Cerebellar nuclear complex (tissue), 1 donor: ENCODE measurements around the gene GRAMD1B.
A peak's percentile ranks its signal among the peaks of the same experiment; 100 is the strongest.

ENCODE experiments used
- DNase-seq, 2 experiments: peaks; one replicate each; lab custom pipeline; 2025; lab: John Stamatoyannopoulos, UW

Gene GRAMD1B

DNA sequence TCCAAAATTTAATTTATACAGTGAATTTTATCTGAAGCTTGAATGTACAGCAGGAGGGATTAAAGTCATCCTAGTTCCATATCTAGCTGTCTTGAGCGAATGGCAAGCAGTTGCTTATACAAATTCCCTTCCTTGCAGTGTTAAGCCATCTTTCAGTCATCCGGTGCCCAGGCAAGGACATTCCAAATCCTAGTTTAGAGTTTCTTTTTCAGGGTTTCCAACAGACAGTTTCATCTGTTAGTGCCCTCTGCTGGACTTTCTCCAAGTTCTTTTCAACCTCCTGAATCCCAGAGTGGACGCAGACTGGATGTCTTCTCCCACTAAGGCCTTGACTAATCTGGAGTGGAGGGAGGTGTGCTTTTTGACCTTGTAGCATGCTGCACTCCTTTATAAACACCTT lies 45.4 kb downstream of the GRAMD1B start:
- peak in 1 of 2 experiments; percentile 21 for DNase-seq

GRCh38 chr11:123477205-123477907 lies 47.3 kb downstream of the GRAMD1B start:
- DNase-seq, result no peak

DNA sequence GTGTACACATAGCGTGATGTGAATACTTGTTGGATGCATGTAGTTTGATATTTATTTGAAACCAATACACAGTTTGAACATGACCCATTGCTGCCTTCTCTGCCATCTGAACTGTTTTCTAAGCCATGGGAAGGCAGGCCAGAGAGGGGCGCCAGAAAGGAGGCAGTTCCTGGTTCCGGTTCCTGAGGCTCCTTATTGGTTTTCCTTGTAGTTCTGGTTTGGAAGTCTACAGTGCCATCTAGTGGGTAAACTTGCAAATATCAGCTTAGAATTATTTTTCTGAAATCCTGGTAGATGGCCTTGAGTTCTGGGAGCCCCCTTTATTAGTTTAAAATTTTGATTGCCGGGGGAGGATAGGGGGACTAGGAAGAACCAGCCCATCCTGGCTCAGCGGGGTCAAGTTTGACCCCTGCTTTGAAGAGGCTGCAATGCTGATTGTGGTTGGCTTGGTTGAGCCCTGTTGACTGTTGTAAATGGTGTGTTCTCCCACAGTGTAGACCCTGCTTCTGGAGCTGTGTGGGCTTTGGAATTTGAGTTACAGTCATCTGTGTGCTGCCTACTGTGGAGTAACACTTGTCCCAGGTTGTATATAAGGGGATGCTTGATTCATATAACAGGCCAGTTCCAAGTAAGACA lies 48.4 kb downstream of the GRAMD1B start:
- peak in 1 of 2 experiments; percentile 74 for DNase-seq

GRCh38 chr11:123479048-123479837 lies 49.2 kb downstream of the GRAMD1B start:
- no peak for DNase-seq

GRCh38 chr11:123480290-123480815 lies 50.3 kb downstream of the GRAMD1B start:
- DNase-seq, result no peak

DNA sequence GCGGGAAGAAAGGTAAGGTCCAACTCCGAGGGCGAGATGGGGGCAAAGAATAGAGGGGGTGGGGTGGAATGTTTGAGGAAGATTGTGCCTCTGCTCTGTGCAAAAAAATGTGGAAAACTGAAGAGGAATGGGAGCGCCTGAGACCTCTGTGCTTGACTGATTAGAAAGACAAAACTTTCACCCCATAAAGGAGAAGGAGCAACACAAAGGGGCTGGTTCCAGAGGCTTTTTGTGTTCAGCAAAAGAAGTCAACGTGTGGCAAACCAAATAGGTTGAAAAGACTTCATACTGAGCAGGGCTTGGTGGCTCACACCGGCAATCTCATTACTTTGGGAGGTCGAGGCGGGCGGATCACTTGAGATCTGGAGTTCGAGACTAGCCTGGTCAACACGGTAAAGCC lies 50.8 kb downstream of the GRAMD1B start:
- no peak for DNase-seq

DNA sequence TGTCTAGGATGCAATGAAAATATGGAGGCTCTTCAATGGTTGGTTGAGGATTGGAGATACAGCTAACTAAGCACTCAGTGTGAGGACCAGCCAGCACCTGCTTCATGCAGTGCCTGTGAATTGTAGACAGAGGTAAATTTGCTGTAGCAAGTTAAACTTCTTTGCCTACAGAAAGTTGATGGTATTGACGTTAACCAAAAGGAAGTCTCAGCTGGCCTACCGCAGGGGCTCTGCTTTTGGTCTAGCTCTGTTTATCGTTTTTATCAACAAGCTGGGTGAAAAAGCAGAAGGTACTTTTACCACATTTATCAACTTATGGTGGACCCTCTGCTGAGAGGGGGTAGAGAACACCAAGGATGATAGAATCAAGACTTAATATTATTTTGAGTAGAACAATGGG lies 51.6 kb downstream of the GRAMD1B start:
- DNase-seq, result no peak

- no peak for DNase-seq
Observed at GRCh38 chr11:123482218-123482617, 52.1 kb downstream of the GRAMD1B start.

DNA sequence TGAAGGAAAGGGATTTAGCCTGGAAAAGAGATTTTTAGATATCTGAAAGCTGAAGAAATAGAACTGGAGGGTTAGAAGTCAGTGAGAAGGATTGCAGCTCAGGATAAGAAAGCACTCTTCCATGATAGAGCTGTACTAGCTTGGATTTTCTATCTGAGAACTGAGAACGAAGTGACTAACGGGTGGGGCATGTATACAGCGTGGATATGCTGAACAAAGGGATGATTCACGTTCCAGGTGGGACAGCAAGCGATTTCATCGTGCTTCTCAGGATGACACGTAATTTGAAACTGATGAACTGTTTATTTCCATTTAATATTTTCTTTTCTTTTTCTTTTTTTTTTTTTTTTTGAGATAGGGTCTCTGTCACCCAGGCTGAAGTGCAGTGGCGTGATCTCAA lies 53.0 kb downstream of the GRAMD1B start:
- no peak for DNase-seq

- no peak for DNase-seq
Observed at GRCh38 chr11:123483466-123483865, 53.4 kb downstream of the GRAMD1B start.

DNA sequence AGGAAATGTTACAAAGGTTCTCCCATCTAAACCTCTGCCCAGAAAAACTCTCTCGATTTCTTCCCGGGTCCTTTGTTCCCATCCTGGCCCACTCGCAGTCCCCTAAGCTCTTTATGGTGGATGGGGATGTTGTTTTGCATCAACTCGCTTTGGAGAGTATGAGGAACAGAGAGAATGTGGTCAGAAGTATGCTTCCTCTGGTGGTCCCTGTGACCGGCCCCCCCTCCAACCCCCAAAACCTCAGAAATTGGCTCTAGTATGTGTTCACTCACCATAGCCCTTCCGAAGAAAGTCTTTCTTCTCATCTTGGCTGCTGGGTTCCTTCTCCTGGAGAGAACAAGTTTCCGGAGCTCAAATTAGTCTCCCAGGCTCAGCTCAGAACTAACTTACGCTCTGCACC lies 54.4 kb downstream of the GRAMD1B start:
- no peak for DNase-seq

DNA sequence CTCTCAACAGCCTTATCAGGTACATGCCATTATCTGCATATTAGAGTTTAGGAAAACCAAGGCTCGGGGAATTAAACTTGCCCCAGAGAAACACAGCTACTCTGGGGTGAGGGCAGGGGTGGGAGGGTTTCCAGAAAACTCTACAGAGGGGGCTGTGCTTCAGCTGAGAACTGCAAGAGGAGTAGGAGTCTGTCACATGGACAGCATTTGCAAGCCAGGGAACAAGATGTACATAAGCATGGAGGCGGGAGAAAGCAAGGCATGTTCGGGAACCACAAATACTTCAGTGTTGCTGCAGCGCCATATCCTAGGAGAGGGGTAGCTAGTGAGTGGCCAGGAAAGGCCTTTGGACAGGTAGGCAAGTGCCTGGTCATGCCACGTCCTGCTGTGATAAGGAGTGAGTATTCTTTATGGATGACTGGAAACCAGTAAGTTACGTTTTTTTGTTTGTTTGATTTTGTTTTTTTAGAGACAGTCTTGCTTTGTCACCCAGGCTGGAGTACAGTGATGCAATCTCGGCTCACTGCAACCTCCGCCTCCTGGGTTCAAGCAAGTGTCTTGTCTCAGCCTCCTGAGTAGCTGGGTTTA lies 57.2 kb downstream of the GRAMD1B start:
- DNase-seq, result no peak

DNA sequence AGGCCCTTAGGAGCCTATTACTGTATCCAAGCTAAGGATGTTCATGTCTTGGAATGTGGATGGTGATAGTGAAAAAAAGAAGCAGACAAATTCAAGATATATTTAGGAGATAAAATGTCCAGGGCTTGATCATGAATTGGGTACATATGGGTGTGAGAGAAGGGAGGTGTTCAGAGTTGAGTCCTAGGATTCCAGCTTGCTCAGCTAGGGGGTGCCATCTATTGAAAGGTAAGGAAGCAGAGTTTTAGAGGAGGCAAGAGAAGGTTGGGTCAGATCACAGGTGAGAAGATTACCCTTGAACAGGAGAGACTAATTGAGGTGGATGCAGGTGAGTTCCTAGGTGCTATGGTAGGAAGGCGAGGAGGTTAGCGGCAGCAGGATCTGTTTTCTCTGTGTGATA lies 60.5 kb downstream of the GRAMD1B start:
- DNase-seq, result no peak

- DNase-seq, result no peak
Observed at GRCh38 chr11:123491241-123491640, 61.2 kb downstream of the GRAMD1B start.

DNA sequence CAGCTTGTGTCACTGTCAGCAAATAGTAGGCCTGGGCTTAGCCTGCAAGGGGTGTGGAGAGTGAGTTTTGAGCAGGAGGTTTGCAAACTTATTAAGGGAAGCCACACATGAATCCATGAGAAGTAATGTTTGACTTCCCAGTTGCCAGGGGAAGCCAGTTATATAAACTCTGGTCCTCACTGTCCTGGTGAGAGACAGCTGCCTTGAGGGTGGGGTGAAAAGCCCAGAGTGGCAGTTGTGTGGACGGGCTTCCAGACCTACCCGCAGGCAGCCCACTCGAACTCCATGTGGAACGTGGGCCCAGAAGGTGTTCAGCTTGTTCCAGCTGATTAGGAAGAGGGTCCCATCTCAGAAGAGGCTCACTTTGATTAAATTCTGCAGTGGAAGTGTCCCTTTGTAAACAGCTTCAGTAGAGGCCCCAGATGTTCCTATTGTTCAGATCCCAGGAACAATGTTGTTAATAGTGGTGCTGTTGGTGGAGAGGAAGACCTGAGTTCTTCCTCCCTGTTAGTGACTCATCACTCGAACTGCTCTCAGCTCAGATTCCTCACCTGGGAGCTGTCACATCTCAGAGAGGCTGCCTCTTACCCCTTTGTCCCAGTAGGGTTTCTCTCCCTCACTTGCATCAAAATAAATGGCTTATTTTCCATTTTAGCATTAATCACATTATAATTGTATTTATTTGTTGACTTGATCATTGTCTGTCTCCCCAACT lies 63.4 kb downstream of the GRAMD1B start:
- DNase-seq, result no peak

DNA sequence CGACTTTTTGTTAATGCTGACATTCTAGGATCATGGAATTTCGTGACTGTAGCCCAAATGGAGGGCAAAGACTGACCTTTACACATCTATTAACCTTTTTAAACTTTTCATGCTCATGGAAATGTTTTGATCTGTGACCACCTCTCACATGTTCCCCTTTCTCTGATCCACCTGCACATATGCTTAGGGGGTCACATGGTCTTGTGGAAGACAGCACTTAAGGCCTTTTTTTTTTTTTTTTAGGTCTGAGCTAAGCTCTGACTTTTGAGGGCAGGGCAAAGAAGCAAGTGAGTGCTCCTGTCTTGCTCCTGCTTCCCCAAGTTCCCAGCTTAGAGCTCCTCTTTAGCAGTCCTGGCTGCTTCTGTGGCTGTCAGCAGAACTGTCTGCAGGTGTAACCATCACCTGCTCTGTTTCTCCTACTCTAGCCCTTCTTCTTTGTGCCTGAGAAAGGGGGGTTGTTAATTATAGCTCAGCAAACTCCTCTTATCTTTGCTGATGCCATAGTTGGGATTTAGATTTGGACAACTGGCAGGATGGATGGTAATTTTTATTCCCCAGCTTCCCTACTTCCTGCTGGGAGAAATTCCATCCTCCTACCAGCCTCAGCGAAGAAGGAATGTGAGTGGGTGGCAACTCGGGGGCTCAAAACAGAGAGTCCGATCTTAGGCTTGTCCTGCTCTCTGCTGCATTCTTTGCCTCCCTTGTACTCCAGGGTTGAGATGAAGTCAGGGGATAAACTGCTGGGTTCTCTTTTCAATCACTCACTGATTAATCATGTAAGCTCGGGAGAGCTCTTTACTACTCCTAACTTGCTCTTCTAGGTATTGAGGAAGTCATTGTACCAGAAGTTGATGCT lies 64.4 kb downstream of the GRAMD1B start:
- no peak for DNase-seq

GRCh38 chr11:123504401-123504800 lies 74.3 kb downstream of the GRAMD1B start:
- peak in 1 of 2 experiments; percentile 23 for DNase-seq

- no peak for DNase-seq
Observed at GRCh38 chr11:123505546-123506299, 75.7 kb downstream of the GRAMD1B start.

GRCh38 chr11:123507043-123507442 lies 77.0 kb downstream of the GRAMD1B start:
- DNase-seq, result no peak
